Measurements from ENCODE around the gene POLL.

POLL gene

GRCh38 chr10:101559596-101560297, 28.3 kb downstream of the POLL start:
- peak; percentile 50 for DNase-seq

- no peak for DNase-seq
Observed at GRCh38 chr10:101558671-101559595, 29.1 kb downstream of the POLL start.

- no peak for DNase-seq
Observed at GRCh38 chr10:101558204-101558603, 29.9 kb downstream of the POLL start.

- DNase-seq = no peak
Observed at GRCh38 chr10:101557541-101557940, 30.5 kb downstream of the POLL start.

GRCh38 chr10:101552442-101552841, 35.6 kb downstream of the POLL start:
- no peak for DNase-seq

GRCh38 chr10:101550965-101551364, 37.1 kb downstream of the POLL start:
- DNase-seq = no peak

GRCh38 chr10:101545898-101546297, 42.2 kb downstream of the POLL start:
- DNase-seq = no peak

GRCh38 chr10:101538446-101538845, 49.6 kb downstream of the POLL start:
- no peak for DNase-seq

GRCh38 chr10:101536800-101537199, 51.3 kb downstream of the POLL start:
- no peak for DNase-seq

- no peak for DNase-seq
Observed at GRCh38 chr10:101535949-101536348, 52.1 kb downstream of the POLL start.

- no peak for DNase-seq
Observed at GRCh38 chr10:101529725-101530553, 58.1 kb downstream of the POLL start.

- no peak for DNase-seq
Observed at GRCh38 chr10:101529207-101529606, 58.9 kb downstream of the POLL start.

Measured in retina (tissue), 1 donor.